H9 (cell line): Measurements from ENCODE around the gene STX1A. TPM values are rescaled to one million over a fixed set of nuclear protein-coding genes. Genes with fewer than 3 reads are reported as not detected.

Experiments
- DNase-seq: peaks from one replicate; pipeline ENCODE4 v3.0.0-alpha.2; 2017
- H2AFZ ChIP-seq: one replicate; pipeline ENCODE4 v1.6.1; 2013; ENCODE audit warnings: mild to moderate bottlenecking, low read length, control low read depth, moderate library complexity
- H2AK5ac ChIP-seq: 2 replicates; pipeline ENCODE4 v1.6.1; 2013; ENCODE audit warnings: low read length, control low read depth, mixed read lengths; ENCODE audit not compliant: insufficient read length
- H2BK120ac ChIP-seq: one replicate; pipeline ENCODE4 v1.6.1; 2013; ENCODE audit warnings: low read depth, mild to moderate bottlenecking, low read length, control low read depth, inconsistent platforms; ENCODE audit not compliant: poor library complexity, severe bottlenecking
- H2BK12ac ChIP-seq: 2 replicates; pipeline ENCODE4 v1.6.1; 2013; ENCODE audit warnings: low read length, control low read depth, mixed read lengths, low read depth; ENCODE audit not compliant: insufficient read length
- H2BK15ac ChIP-seq: 2 replicates; pipeline ENCODE4 v1.6.1; 2013; ENCODE audit warnings: low read depth, low read length, control low read depth
- H2BK20ac ChIP-seq: one replicate; pipeline ENCODE4 v1.6.1; 2013; ENCODE audit warnings: low read depth, mild to moderate bottlenecking, low read length, control low read depth, inconsistent platforms; ENCODE audit not compliant: poor library complexity, severe bottlenecking
- H2BK5ac ChIP-seq: 2 replicates; pipeline ENCODE4 v1.6.1; 2013; ENCODE audit warnings: low read length, control low read depth, mixed read lengths; ENCODE audit not compliant: insufficient read length
- H3K14ac ChIP-seq: 2 replicates; pipeline ENCODE4 v1.6.1; 2013; ENCODE audit warnings: low read length, control low read depth; ENCODE audit not compliant: insufficient read depth
- H3K18ac ChIP-seq: 2 replicates; pipeline ENCODE4 v1.6.1; 2013; ENCODE audit warnings: low read depth, mild to moderate bottlenecking, mixed read lengths, low read length, control low read depth; ENCODE audit not compliant: insufficient read length
- H3K23ac ChIP-seq: 2 replicates; pipeline ENCODE4 v1.6.1; 2013; ENCODE audit warnings: low read length, control low read depth, mixed read lengths, low read depth; ENCODE audit not compliant: insufficient read length
- H3K23me2 ChIP-seq: 2 replicates; pipeline ENCODE4 v1.6.1; 2013; ENCODE audit warnings: low read depth, mild to moderate bottlenecking, mixed read lengths, low read length, control low read depth; ENCODE audit not compliant: insufficient read length, poor library complexity, severe bottlenecking
- H3K27ac ChIP-seq: 2 replicates; pipeline ENCODE4 v1.5.1; 2013; ENCODE audit warnings: low read length, control low read depth, mixed read lengths, low read depth; ENCODE audit not compliant: insufficient read length
- H3K27me3 ChIP-seq: 2 replicates; pipeline ENCODE4 v1.6.1; 2013; ENCODE audit warnings: low read length, control low read depth, inconsistent platforms; ENCODE audit not compliant: insufficient read depth
- H3K4ac ChIP-seq: 2 replicates; pipeline ENCODE4 v1.6.1; 2013; ENCODE audit warnings: low read depth, mild to moderate bottlenecking, control low read depth, inconsistent platforms, low read length, moderate library complexity
- H3K4me1 ChIP-seq: 2 replicates; pipeline ENCODE4 v1.6.1; 2013; ENCODE audit warnings: low read length, control low read depth, inconsistent platforms; ENCODE audit not compliant: insufficient read depth
- H3K4me2 ChIP-seq: 2 replicates; pipeline ENCODE4 v1.6.1; 2013; ENCODE audit warnings: low read length, control low read depth, mixed read lengths; ENCODE audit not compliant: insufficient read length, insufficient read depth
- H3K56ac ChIP-seq: 2 replicates; pipeline ENCODE4 v1.6.1; 2013; ENCODE audit warnings: low read depth, mild to moderate bottlenecking, mixed read lengths, low read length, control low read depth; ENCODE audit not compliant: insufficient read length
- H3K79me1 ChIP-seq: 2 replicates; pipeline ENCODE4 v1.6.1; 2013; ENCODE audit warnings: low read depth, mild to moderate bottlenecking, moderate library complexity, low read length, control low read depth, inconsistent platforms; ENCODE audit not compliant: insufficient read depth, poor library complexity, severe bottlenecking
- H3K79me2 ChIP-seq: 2 replicates; pipeline ENCODE4 v1.6.1; 2013; ENCODE audit warnings: low read length, control low read depth, inconsistent platforms; ENCODE audit not compliant: insufficient read depth
- H3K9ac ChIP-seq: 2 replicates; pipeline ENCODE4 v1.6.1; 2013; ENCODE audit warnings: low read length, control low read depth, mixed read lengths; ENCODE audit not compliant: insufficient read length; ENCODE audit errors: extremely low read depth
- H3K9me3 ChIP-seq: one replicate; pipeline ENCODE4 v1.6.1; 2013; ENCODE audit warnings: low read depth, low read length, inconsistent platforms; ENCODE audit not compliant: control insufficient read depth
- H3T11ph ChIP-seq: one replicate; pipeline ENCODE4 v1.6.1; 2013; ENCODE audit warnings: mild to moderate bottlenecking, low read length, control low read depth, inconsistent platforms
- H4K20me1 ChIP-seq: one replicate; pipeline ENCODE4 v1.6.1; 2013; ENCODE audit not compliant: control insufficient read depth, insufficient read length, insufficient read depth
- H4K5ac ChIP-seq: 2 replicates; pipeline ENCODE4 v1.6.1; 2013; ENCODE audit warnings: low read depth, mild to moderate bottlenecking, mixed read lengths, low read length, control low read depth; ENCODE audit not compliant: insufficient read length
- H4K8ac ChIP-seq: replicated peaks from 2 replicates; pipeline ENCODE4 v1.6.1; 2013; ENCODE audit warnings: low read length, control low read depth, mixed read lengths, low read depth; ENCODE audit not compliant: insufficient read length
- H4K91ac ChIP-seq: 2 replicates; pipeline ENCODE4 v1.6.1; 2013; ENCODE audit warnings: low read depth, mild to moderate bottlenecking, moderate library complexity, mixed read lengths, low read length, control low read depth; ENCODE audit not compliant: insufficient read length
- H3K27ac Mint-ChIP-seq, 3 experiments: 2 replicates in 2 of 3; 3 replicates in 1 of 3; pipeline ENCODE4 v1.8.0; 2020 to 2021; ENCODE audit warnings: mixed read lengths in 3 of 3, mild to moderate bottlenecking in 1 of 3, moderate library complexity in 1 of 3
- H3K27me3 Mint-ChIP-seq: 2 replicates; pipeline ENCODE4 v1.8.0; 2021; ENCODE audit warnings: low read depth, mild to moderate bottlenecking, moderate library complexity, mixed read lengths
- H3K36me3 Mint-ChIP-seq, 3 experiments: 2 replicates in 2 of 3; 3 replicates in 1 of 3; pipeline ENCODE4 v1.8.0; 2020 to 2021; ENCODE audit warnings: low read depth in 3 of 3, mixed read lengths in 3 of 3; ENCODE audit not compliant: insufficient read depth in 1 of 3
- H3K4me1 Mint-ChIP-seq, 2 experiments: 2 replicates each; pipeline ENCODE4 v1.8.0; 2020; ENCODE audit warnings: mixed read lengths in 2 of 2
- H3K4me3 Mint-ChIP-seq, 2 experiments: 2 replicates in 1 of 2; 3 replicates in 1 of 2; pipeline ENCODE4 v1.8.0; 2020 to 2021; ENCODE audit warnings: mild to moderate bottlenecking in 2 of 2, mixed read lengths in 2 of 2, moderate library complexity in 1 of 2
- H3K9me3 Mint-ChIP-seq, 2 experiments: 2 replicates in 1 of 2; 3 replicates in 1 of 2; pipeline ENCODE4 v1.8.0; 2020; ENCODE audit warnings: mild to moderate bottlenecking in 2 of 2, mixed read lengths in 2 of 2, moderate library complexity in 1 of 2
- CTCF ChIP-seq: fragments of 200-600 bp; sonication (generic); conservative IDR thresholded peaks from 3 replicates; pipeline ENCODE4 v1.8.0; 2021; ENCODE audit warnings: antibody characterized with exemption, mild to moderate bottlenecking
- WGBS: extraction: QIAGEN DNeasy Blood & Tissue Kit; methylation state at CpG from one replicate; pipeline ENCODE4 v1.1.7; 2013; ENCODE audit warnings: missing lambda C conversion rate, low lambda C conversion rate, mixed read lengths; ENCODE audit not compliant: insufficient read length; ENCODE audit errors: extremely low coverage; 5-methylcytosine and 5-hydroxymethylcytosine counted together
- total RNA-seq: library from RNA; stranded (reverse); gene quantifications from 2 replicates; pipeline ENCODE4 v1.2.1, GENCODE V29; 2021

STX1A gene
- total RNA-seq, 1 experiment from 2014 or later, result 10.1 TPM

GRCh38 chr7:73690646-73691045 lies 28.8 kb downstream of the STX1A start:
- Histone ChIP-seq H3K23ac (no peak overlapping the region), H3K9me3 (no peaks in the 10 kb centered on the region), H2BK12ac (no peak overlapping the region), H2AK5ac (no peak overlapping the region), H3T11ph (no peak overlapping the region), H3K79me1 (peaks cover 3% of the 10 kb centered on the region), H2BK15ac (no peak overlapping the region), H4K91ac (no peak overlapping the region), H3K18ac (no peak overlapping the region), H3K4me1 (no peaks in the 10 kb centered on the region), H3K27me3 (no peaks in the 10 kb centered on the region), H3K9ac (no peak overlapping the region), H3K14ac (no peak overlapping the region), H4K5ac (no peak overlapping the region), H2AFZ (no peak overlapping the region), H3K4me2 (no peak overlapping the region), H3K56ac (no peak overlapping the region), H4K20me1 (no peaks in the 10 kb centered on the region), H2BK5ac (no peak overlapping the region), H3K23me2 (no peaks in the 10 kb centered on the region), H2BK120ac (no peak overlapping the region), H4K8ac (no peak overlapping the region), H3K79me2 (peaks cover 3% of the 10 kb centered on the region; the same call in 1 of the 2 replicates), H2BK20ac (no peak overlapping the region), H3K27ac (no peak overlapping the region), H3K4ac (no peak overlapping the region)
- Mint-ChIP-seq H3K9me3 (no peaks in the 10 kb centered on the region), H3K36me3 (peaks cover 46 to 85% (median 70%) of the 10 kb centered on the region in 3 experiments), H3K4me3 (no peak overlapping the region), H3K27ac (no peak overlapping the region), H3K27me3 (no peaks in the 10 kb centered on the region; the same call in 1 of the 2 replicates), H3K4me1 (no peaks in the 10 kb centered on the region)
- DNase-seq, result no peak
- TF ChIP-seq CTCF, result no peak
- no CpG with 5 or more reads among the region's 7 CpGs for WGBS
